Amygdala (tissue), 56 donors: ENCODE data around the gene PFDN2.

ENCODE experiments used
- DNase-seq, 56 donors: peaks; one replicate each; lab custom pipeline; 2025; lab: John Stamatoyannopoulos, UW

The PFDN2 gene, protein sequence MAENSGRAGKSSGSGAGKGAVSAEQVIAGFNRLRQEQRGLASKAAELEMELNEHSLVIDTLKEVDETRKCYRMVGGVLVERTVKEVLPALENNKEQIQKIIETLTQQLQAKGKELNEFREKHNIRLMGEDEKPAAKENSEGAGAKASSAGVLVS

GRCh38 chr1:161117759-161118581 is at the start of gene PFDN2, which contains the start of gene NIT1:
TSS of gene PFDN2 (minus strand) at chr1:161118037. CDS start at chr1:161118026, 11 bp downstream.
TSS of gene NIT1 (plus strand) at chr1:161118105. CDS start at chr1:161118177, 72 bp downstream.
- DNase-seq: peak; percentile 17 to 91 (median 74)

- peak in 2 of 56 donors; percentile 60 to 61 for DNase-seq
Measured at GRCh38 chr1:161166669-161167548, 49.1 kb upstream of the PFDN2 start.

DNA sequence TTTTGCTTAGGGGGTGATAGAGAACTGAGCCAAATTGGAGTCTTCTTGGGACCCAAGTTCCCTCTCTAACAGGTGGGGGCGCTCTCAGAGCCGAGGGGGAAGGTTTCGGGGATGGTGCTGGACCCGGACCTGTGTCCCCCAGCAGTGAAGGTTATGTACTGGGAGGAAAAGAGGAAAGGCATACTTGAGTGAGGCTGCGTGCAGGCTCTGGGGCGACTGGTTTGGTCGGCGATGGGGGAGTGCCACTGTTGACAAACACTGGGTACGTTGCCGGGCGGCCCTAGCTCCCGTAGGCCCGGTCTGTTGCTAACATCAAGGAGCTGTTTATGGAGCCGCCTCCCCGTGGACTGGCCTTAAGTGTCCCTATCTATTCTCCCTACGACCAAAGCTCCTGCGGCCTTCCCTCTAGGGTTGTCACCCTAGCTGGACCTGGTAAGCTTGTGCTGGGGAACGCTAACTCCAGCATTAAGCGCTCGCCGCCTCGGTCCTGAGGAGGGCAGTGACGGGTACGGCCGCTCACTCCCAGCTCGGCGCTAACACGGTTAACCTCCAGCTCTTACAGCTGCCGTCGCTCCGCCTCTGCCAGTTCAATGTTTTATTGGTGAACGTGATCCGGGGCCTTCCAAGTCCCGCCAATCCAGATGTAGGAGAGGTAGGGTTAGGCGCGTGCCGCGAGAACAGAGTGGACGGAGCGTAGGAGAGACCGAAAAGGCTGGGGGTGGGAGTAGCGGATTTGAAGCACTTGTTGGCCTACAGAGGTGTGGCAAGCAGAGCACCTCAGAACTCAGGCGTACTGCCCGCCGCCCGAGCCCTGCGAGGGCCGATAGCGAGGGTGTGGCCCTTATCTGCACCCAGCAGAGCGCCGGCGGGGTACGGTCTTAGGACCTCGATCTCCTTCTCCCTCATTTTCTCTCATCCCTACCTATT is 48.2 kb upstream of the PFDN2 start, which contains the start of gene PPOX:
Gene PPOX, plus strand, starts transcription at position 685 of the 927 bp plus-strand sequence. CDS start 422 bp downstream, outside the sequence.
- peak; percentile 75 to 99 (median 96) for DNase-seq

- DNase-seq: no peak
Measured at GRCh38 chr1:161164901-161165610, 47.2 kb upstream of the PFDN2 start.

- DNase-seq: no peak
Measured at GRCh38 chr1:161163793-161164192, 46.0 kb upstream of the PFDN2 start.

DNA sequence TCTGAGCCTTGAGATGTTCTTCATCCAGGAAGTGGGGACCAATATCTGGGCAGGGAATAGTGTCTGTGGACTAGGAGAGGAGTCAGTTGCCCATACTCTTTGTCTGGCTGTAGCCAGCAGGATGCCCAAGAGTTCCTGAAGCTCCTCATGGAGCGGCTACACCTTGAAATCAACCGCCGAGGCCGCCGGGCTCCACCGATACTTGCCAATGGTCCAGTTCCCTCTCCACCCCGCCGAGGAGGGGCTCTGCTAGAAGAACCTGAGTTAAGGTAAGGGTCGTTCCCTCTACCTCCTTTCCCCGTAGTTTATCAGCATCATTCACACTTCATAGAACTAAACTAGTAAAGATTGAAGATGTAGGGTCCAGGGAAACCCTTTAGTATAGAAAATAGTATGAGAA is 45.0 kb upstream of the PFDN2 start:
- no peak for DNase-seq

DNA sequence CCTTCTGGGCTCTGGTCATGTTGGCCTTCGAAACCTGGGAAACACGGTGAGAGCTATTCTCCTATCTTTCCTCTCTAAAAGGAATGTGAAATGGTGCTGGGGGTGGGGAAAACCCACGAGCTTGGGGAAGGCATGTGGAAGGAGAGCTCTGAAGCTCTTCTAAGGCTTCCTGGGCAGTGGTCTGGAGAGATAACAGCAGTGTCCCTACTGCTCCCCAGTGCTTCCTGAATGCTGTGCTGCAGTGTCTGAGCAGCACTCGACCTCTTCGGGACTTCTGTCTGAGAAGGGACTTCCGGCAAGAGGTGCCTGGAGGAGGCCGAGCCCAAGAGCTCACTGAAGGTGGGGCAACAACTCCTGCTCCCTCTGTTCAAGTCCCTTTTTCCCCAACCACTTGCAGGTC is 44.2 kb upstream of the PFDN2 start:
- DNase-seq: no peak

DNA sequence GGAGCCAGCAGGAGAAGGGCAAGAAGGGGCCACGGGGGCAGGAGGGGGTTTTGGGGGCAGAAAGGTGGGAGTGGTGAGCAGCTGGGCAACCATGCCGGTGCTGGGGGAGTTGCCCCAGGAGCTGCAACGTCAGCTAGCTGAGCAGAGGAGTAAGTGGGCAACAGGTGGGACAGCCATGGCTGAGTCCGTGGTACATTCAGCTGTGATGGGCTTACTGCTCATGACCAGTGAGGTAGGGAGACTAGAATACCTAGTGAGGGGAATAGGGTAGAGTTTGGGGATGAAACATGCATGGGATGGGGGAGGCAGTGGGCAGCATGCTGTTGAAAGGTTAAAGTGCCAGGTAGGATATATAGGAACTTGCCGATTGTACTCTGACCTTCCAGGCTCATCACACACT is 43.8 kb upstream of the PFDN2 start:
- DNase-seq: no peak

DNA sequence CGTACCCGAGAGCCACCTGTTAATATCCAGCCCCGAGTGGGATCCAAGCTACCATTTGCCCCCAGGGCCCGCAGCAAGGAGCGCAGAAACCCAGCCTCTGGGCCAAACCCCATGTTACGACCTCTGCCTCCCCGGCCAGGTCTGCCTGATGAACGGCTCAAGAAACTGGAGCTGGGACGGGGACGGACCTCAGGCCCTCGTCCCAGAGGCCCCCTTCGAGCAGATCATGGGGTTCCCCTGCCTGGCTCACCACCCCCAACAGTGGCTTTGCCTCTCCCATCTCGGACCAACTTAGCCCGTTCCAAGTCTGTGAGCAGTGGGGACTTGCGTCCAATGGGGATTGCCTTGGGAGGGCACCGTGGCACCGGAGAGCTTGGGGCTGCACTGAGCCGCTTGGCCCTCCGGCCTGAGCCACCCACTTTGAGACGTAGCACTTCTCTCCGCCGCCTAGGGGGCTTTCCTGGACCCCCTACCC is 42.9 kb upstream of the PFDN2 start:
- DNase-seq: no peak

- DNase-seq: peak in 1 of 56 donors; percentile 32
Measured at GRCh38 chr1:161159913-161160243, 42.0 kb upstream of the PFDN2 start.

- DNase-seq: peak; percentile 49 to 95 (median 89)
Measured at GRCh38 chr1:161159087-161159912, 41.5 kb upstream of the PFDN2 start, which contains the start of gene USP21. TSS of gene USP21 (plus strand) at chr1:161159500. CDS start at chr1:161160641, 1,141 bp downstream.

DNA sequence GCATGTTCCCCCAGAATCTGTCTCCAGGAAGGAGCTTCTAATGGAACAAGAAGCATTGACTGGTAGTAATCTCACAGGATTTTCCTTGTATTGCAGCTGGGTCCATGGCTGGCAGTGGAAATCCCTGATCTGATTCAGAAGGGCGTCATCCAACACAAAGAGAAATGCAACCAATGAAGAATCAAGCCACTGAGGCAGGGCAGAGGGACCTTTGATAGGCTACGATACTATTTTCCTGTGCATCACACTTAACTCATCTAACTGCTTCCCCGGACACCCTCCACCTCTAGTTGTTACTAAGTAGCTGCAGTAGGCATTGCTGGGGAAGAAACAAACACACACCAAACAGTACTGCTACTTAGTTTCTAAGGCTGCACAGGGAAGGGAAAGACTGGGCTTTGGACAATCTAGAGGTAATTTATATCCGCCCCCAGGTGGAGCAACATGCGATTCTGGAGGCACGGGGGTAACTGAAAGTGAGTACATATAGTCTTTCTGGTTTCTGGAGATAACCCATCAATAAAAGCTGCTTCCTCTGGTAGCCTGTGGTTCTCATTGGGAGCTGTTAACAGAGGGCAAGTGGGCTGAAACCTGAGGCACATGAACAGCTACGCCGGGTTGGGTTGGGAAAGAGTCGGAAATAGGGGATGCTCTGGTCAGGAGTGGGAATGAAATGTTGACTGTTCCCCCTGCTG is 40.6 kb upstream of the PFDN2 start:
- no peak for DNase-seq

DNA sequence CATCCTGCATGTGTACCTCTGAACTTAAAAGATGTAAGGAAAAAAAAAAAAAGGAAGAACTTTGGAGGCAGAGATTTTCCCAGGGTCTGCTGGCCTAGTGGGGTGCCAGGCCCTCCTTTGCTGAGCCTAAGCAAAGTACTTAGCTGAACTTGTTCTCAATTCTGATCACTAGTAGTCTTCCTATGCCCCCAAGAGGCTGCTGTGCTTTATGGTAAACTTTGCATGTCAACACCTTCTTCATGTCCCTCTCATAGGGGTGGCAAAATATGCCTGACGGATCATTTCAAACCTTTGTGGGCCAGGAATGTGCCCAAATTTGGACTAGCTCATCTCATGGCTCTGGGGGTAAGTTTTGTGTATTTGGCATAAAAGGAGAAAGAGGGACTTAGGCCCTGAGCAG is 40.0 kb upstream of the PFDN2 start:
- DNase-seq: no peak

DNA sequence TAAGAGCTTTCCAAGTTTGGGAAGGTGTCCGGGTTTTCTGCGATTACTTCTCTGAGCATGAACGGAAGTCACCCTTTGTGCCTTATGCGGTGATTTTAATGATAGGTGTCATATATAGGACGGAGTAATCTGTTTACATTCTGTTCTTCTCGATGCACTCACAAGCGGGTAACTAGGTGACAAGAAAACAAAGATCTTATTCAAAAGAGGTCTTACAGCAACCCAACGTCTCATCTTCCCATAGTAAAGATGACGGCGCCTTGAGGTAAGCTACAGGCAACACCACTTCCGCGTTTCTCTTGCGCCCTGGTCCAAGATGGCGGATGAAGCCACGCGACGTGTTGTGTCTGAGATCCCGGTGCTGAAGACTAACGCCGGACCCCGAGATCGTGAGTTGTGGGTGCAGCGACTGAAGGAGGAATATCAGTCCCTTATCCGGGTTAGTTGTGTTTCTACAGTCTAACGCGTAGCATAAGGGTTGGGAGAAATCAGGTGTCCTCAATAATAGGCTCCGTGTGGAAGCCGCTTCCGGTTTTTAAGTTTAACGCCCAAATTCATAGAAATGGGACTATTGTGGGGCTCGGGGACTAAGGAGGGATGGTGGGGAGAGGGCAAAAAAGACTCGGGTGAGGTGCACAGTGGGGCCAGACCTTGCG is 36.0 kb upstream of the PFDN2 start, which contains the start of gene UFC1:
Gene UFC1, plus strand, starts transcription at position 297 of the 656 bp plus-strand sequence. Its CDS starts 20 bp downstream, at position 317.
- DNase-seq: peak in 55 of 56 donors; percentile 21 to 90 (median 71)

- DNase-seq: no peak
Measured at GRCh38 chr1:161153176-161153575, 35.3 kb upstream of the PFDN2 start.

- no peak for DNase-seq
Measured at GRCh38 chr1:161145832-161146231, 28.0 kb upstream of the PFDN2 start.
